OCI-LY1 (cell line): ENCODE results near the gene SHROOM2.
"Not testable (repeated sequence)": the region's sequence is repeated elsewhere in the genome, so short reads cannot be mapped to it uniquely, and the experiment has no call there.

Source experiments
- H2AFZ ChIP-seq: fragments of 200-600 bp; sonication (generic), shearing (Covaris generic); 2 replicates; pipeline ENCODE4 v1.6.0; 2014; ENCODE audit warnings: antibody characterized with exemption, mild to moderate bottlenecking, low read length
- H3F3A ChIP-seq: fragments of 200-600 bp; sonication (generic), shearing (Covaris generic); 2 replicates; pipeline ENCODE4 v1.6.0; 2014; ENCODE audit warnings: mild to moderate bottlenecking, antibody characterized with exemption, low read length, moderate library complexity; ENCODE audit not compliant: insufficient read depth
- H3K27ac ChIP-seq: fragments of 200-600 bp; sonication (generic); 2 replicates; pipeline ENCODE4 v1.5.1; 2014; ENCODE audit warnings: low read length, mixed run types, mild to moderate bottlenecking, low read depth; ENCODE audit not compliant: poor library complexity, severe bottlenecking
- H3K27me3 ChIP-seq: fragments of 200-600 bp; sonication (generic); 2 replicates; pipeline ENCODE4 v1.6.0; 2014; ENCODE audit warnings: antibody characterized with exemption, mild to moderate bottlenecking, low read length, moderate library complexity; ENCODE audit not compliant: insufficient read depth
- H3K36me3 ChIP-seq: fragments of 200-600 bp; sonication (generic); 2 replicates; pipeline ENCODE4 v1.6.1; 2014; ENCODE audit warnings: mild to moderate bottlenecking, antibody characterized with exemption, low read length, moderate library complexity, mixed read lengths; ENCODE audit not compliant: insufficient read depth
- H3K4me1 ChIP-seq: fragments of 200-600 bp; sonication (generic); 2 replicates; pipeline ENCODE4 v1.5.1; 2014; ENCODE audit warnings: mild to moderate bottlenecking, low read length, moderate library complexity; ENCODE audit not compliant: insufficient read depth, severe bottlenecking
- H3K4me2 ChIP-seq: fragments of 200-600 bp; sonication (generic), shearing (Covaris generic); 2 replicates; pipeline ENCODE4 v1.6.1; 2014; ENCODE audit warnings: low read length
- H3K4me3 ChIP-seq: fragments of 200-600 bp; sonication (generic); 2 replicates; pipeline ENCODE4 v1.5.1; 2014; ENCODE audit warnings: low read length, low read depth, mild to moderate bottlenecking, mixed read lengths; ENCODE audit not compliant: poor library complexity, severe bottlenecking
- H3K79me2 ChIP-seq: fragments of 200-600 bp; shearing (Covaris generic); 2 replicates; pipeline ENCODE4 v1.6.1; 2016; ENCODE audit warnings: mixed run types, low read length, mixed read lengths; ENCODE audit not compliant: insufficient read depth
- H3K9ac ChIP-seq: fragments of 200-600 bp; sonication (generic), shearing (Covaris generic); 2 replicates; pipeline ENCODE4 v1.6.1; 2014; ENCODE audit warnings: mild to moderate bottlenecking, low read length, mixed read lengths
- H3K9me2 ChIP-seq: fragments of 200-600 bp; sonication (generic), shearing (Covaris generic); 2 replicates; pipeline ENCODE4 v1.6.1; 2014; ENCODE audit warnings: low read depth, mild to moderate bottlenecking, low read length, mixed read lengths
- H3K9me3 ChIP-seq: fragments of 200-600 bp; shearing (Covaris generic); 2 replicates; pipeline ENCODE4 v1.6.1; 2014; ENCODE audit warnings: low read length, mixed read lengths
- H4K20me1 ChIP-seq: fragments of 200-600 bp; sonication (generic), shearing (Covaris generic); 2 replicates; pipeline ENCODE4 v1.6.0; 2016; ENCODE audit warnings: mild to moderate bottlenecking, low read length; ENCODE audit not compliant: insufficient read depth
- CTCF ChIP-seq: fragments of 200-600 bp; sonication (generic), shearing (Covaris generic); IDR thresholded peaks from 2 replicates; pipeline ENCODE4 v1.5.1; 2017; ENCODE audit warnings: mild to moderate bottlenecking, antibody characterized with exemption, low read length, moderate library complexity, mixed read lengths
- EZH2 ChIP-seq: fragments of 200-600 bp; sonication (generic), shearing (Covaris generic); IDR thresholded peaks from 2 replicates; pipeline ENCODE4 v1.8.0; 2017; ENCODE audit warnings: borderline replicate concordance, mixed run types, mild to moderate bottlenecking, antibody characterized with exemption, low read length, moderate library complexity, mixed read lengths

The SHROOM2 gene

GRCh38 chrX:9856588-9856987, 70.4 kb downstream of the SHROOM2 start:
- H3K9ac ChIP-seq, result no peak overlapping the region
- no peak overlapping the region for H3K4me2 ChIP-seq
- H3K79me2 ChIP-seq, result no peaks in the 10 kb centered on the region
- no peaks in the 10 kb centered on the region for H3K27me3 ChIP-seq
- H3K4me1 ChIP-seq, result peaks cover 7% of the 10 kb centered on the region
- TF ChIP-seq CTCF (no peak), EZH2 (no peak)
- H3K4me3 ChIP-seq, result no peak overlapping the region
- H4K20me1 ChIP-seq, result no peaks in the 10 kb centered on the region
- H2AFZ ChIP-seq, result no peak overlapping the region
- H3K27ac ChIP-seq, result no peak overlapping the region
- no peaks in the 10 kb centered on the region for H3K9me3 ChIP-seq
- no peaks in the 10 kb centered on the region for H3K36me3 ChIP-seq
- no peaks in the 10 kb centered on the region for H3F3A ChIP-seq
- no peaks in the 10 kb centered on the region for H3K9me2 ChIP-seq

DNA sequence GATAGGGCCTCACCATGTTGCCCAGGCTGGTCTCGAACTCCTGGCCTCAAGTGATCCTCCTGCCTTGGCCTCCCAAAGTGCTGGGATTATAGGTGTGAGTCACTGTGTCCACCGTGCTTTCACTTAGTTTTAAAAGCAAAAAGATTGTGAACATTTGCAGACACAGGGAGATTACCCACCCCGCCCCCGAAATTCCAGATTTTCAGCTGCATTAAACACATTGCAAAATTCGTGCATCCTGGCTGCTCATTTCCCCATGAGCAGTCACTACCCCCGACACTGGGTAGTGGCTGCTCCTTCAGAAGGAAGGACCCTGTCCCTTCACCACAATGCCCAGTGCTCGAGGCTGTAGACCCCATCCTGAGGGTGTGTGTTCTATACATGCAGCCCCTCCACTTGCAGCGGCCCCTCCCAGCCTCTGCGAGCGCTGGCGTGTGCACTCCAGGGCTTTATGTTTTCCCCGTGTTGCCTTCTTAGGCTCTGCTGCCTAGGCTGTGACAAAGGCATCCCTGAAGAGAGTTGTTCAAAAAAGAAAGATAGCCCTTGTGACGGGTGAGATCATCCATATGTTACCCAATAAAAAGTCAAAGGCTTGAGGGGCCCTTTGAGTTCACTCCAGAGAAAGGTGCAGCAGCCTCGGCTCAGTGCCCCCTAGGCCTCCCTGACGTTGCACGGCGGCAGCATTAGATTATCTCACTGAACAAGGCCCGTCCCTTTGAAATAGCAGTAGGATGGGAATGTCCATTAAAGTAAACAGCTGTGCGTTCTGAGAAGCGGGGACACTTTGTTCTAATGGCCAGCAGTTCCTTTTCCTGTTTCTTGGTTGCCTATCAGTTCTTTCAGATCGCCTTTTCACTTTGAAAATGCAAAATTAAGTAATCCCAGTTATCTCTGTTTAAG, 71.6 kb downstream of the SHROOM2 start:
- no peak overlapping the region for H3K27ac ChIP-seq
- TF ChIP-seq CTCF, result no peak
- no peak for TF ChIP-seq EZH2
- no peak overlapping the region for H3K4me3 ChIP-seq
- H3K4me2 ChIP-seq, result no peak overlapping the region
- peaks cover 7% of the 10 kb centered on the region for H3K4me1 ChIP-seq
- no peak overlapping the region for H3K9ac ChIP-seq
- H3K36me3 ChIP-seq, result no peaks in the 10 kb centered on the region
- no peak overlapping the region for H2AFZ ChIP-seq
- no peaks in the 10 kb centered on the region for H4K20me1 ChIP-seq
- no peaks in the 10 kb centered on the region for H3K9me2 ChIP-seq
- no peaks in the 10 kb centered on the region for H3K27me3 ChIP-seq
- H3K79me2 ChIP-seq, result no peaks in the 10 kb centered on the region
- no peaks in the 10 kb centered on the region for H3F3A ChIP-seq
- H3K9me3 ChIP-seq, result no peaks in the 10 kb centered on the region

- not testable (repeated sequence) for H2AFZ ChIP-seq, H3F3A ChIP-seq, H3K9ac ChIP-seq, H3K4me1 ChIP-seq, H3K79me2 ChIP-seq, H3K9me2 ChIP-seq, H3K4me2 ChIP-seq, H3K36me3 ChIP-seq, H3K9me3 ChIP-seq, H3K27ac ChIP-seq, H3K27me3 ChIP-seq, H4K20me1 ChIP-seq, H3K4me3 ChIP-seq
Observed at GRCh38 chrX:9858684-9859083, 72.5 kb downstream of the SHROOM2 start.
